DMS 273 (cell line): ENCODE measurements around the gene SLC9A1.
"Not testable (repeated sequence)": the region's sequence is repeated elsewhere in the genome, so short reads cannot be mapped to it uniquely, and the experiment has no call there.

Source experiments
- DNase-seq: peaks from one replicate; lab custom pipeline; 2025; ENCODE audit not compliant: unreplicated experiment; lab: John Stamatoyannopoulos, UW

The SLC9A1 gene

DNA sequence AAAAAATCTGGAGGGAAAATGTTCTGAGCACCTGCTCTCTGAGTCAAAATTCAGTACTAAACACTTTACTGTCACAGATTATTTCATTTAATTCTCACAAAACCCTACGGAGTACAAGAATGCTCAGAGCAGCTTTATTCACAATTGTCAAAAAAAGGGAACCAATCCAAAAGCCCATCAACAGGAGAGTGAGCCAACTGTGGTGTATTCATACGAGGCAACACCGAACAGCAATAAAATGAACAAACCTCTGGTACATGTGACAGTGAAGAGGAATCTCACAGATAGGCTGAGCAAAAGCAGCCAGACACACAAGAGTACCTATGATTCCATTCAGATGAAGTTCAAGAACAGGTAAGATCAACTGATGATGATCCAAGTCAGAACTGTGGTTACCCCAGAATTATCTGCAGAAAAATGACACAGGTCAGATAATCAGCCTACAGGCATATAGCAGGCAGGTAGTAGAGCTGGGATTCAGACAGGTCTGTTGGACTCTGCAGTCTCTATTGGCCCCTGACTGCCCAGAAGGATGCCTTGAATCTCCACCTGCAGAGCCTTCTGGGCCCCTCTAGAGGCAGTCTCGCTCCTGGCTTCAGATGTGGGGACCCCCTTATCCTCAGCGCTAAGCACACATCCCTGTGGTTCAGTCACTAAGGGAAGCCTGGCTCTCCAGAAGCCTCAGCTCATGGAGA is 19.2 kb downstream of the SLC9A1 start:
- DNase-seq: peak; percentile 65

- no peak for DNase-seq
These were observed 20.9 kb downstream of the SLC9A1 start for GRCh38 chr1:27133991-27134390.

DNA sequence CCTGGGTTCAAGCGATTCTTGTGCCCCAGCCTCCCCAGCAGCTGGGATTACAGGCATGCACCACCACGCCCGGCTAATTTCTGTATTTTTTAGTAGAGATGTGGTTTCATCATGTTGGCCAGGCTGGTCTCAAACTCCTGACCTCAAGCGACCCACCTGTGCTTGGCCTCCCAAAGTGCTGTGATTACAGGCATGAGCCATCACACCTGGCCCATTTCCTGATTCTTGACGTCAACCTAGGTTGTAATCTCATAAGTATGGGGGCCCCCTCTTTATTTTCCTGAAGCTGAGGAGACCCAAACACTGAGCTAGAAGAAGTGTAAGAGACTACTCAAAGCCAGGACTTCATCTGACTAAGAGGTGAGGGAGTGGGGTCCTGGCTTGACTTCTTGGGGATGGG is 21.8 kb downstream of the SLC9A1 start:
- no peak for DNase-seq

- peak; percentile 32 for DNase-seq
These were observed 22.3 kb downstream of the SLC9A1 start for GRCh38 chr1:27132624-27133023.

GRCh38 chr1:27132147-27132546 is 22.8 kb downstream of the SLC9A1 start:
- no peak for DNase-seq

DNA sequence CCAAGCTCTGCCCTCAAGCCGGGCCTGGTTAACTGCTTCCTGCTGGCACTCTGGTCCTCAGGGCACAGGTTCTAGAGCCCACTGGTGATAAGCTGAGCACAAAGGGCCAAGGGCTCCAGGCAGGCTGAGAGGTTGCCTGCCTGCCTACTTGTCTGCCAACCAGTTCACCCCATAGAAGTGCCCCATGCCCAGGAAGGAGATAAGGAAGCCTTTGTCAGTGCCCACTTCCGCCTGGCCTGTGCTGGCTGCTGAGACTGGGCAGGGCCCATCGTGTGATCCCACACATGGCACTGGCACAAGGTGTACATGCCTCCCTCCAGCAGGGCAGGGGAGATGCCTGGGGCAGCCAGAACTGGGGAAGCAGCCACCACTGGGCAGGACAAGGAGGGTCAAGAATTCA is 24.1 kb downstream of the SLC9A1 start:
- no peak for DNase-seq

DNA sequence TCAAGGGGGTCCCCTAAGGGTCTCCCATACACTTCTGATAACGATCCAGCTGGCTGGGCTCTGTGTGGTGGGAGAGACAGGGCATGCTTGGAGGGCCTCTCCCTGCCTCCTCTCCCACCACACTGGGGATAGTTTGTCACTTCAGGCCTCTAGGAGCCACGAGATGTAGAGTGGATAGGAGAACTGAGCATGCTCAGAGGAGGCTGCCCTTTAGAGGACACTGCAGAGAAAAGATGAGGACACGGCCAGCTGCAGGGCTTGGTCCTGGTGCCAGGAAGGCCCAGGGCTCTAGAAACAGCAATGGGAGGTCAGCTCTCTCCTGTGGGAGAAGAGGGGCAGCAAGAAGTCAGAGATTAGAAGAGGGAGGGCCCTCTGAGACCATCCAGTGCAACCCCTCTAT is 25.7 kb downstream of the SLC9A1 start:
- no peak for DNase-seq

DNA sequence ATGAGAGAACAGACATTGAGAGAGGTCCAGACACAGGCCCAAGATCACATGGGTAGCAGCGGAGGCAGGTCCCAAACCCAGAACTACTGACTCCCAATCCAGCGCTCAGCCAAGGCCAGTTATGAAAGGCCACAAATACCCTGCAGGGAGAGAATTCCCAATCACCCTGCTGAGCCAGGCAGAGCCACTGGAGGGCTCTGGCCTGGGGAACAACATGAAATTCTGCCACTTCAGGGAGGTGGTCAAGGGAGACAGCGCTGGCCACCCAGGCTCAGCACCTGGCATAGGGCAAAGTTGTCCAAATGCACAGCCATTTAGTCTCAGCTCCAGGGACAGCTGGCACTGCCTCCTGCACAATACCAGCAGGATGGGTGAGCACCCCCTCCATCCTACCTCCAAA is 27.5 kb downstream of the SLC9A1 start:
- DNase-seq: no peak

GRCh38 chr1:27126391-27126790 is 28.5 kb downstream of the SLC9A1 start:
- DNase-seq: no peak

GRCh38 chr1:27125125-27125524 is 29.8 kb downstream of the SLC9A1 start:
- DNase-seq: not testable (repeated sequence)

DNA sequence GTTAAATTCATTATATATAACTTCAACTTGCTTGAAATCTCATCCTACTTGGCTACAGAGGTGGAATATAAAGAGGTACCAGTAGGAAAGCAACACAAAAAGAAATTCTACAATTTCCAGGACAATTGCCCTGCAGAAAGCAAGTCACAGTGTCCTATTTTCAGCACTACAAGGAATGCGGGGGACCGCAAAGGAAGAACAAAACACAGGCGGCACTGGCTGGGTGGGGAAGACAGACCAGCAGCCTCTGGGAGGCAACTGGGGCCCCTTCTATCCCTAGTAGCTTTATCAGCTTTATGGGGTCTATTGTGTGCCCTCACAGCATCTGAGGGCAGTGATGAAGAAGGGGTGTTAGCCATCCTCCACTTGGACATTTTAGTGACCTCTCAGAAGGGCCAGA is 30.5 kb downstream of the SLC9A1 start:
- DNase-seq: no peak

- peak; percentile 74 for DNase-seq
These were observed 32.3 kb downstream of the SLC9A1 start for GRCh38 chr1:27122652-27123051.

GRCh38 chr1:27120854-27121253 is 34.1 kb downstream of the SLC9A1 start:
- DNase-seq: no peak

- peak; percentile 53 for DNase-seq
These were observed 36.6 kb downstream of the SLC9A1 start for GRCh38 chr1:27118440-27118689.

DNA sequence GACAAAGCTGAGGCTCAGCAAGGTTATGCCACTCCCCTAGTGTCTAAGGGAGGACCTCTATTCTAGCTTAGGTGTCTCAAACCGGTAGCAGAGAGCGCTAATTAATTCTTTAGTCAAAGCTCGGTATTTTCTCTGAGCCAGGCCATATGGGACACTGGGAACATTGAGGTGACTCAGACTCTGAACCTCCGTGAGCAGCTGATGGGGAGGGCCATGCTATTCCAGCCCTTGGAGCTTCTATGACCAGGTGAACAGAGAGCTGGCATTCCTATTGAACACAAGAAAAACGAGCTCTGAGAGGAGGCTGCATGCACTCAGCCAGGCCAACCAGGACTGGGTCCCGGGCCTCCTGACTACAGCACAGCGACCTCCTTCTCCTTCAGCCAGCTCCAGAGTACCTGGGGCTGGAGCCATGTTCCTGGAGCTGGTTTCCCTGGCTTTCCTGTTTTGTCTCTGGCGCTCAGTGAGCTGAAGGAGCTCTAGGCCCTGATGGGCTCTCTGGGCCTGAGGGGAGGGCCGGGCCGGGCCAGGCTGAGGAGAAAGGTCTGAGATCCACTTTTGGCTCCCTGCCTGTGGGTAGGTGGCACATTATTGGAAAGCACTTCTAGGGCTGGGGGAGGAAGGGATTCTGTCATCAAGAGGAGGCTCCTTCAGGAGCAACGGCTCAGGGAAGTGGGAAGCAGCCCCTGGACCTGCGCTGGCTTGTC is 37.0 kb downstream of the SLC9A1 start:
- DNase-seq: peak; percentile 83

DNA sequence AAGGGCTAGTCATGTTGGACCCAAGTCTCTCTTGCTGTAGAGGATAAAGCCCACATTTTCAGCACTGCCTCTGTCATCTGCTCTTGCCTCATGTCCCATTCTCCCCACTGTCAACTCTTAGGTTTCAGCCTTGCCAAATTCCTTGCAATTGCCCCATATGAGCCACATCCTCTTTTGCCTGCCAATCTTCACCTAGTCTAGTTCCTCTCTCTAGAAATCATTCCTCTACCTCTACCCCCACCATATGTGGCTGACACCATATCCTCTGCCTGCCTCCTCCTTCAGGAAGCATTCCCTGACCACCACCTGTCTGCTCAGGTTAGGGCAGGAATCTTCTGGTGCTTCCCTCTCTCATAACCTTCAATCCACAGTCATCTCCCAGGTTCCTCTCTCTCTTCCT is 38.2 kb downstream of the SLC9A1 start:
- no peak for DNase-seq

DNA sequence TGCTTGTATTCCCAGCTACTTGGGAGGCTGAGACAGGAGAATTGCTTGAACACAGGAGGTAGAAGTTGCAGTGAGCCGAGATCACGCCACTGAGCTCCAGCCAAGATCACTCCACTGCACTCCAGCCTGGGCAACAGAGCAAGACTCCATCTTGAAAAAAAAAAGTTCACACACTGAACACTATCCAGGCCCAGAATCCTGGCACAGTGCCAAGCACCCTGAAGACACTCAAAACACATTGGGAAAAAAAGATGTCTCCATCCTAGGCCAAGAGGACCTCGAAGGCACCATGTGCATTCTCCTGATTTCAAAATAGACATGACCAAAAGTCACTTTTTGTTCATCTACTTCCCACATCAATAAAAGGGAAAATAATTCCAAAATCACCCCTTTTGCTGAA is 38.7 kb downstream of the SLC9A1 start:
- DNase-seq: peak; percentile 46

DNA sequence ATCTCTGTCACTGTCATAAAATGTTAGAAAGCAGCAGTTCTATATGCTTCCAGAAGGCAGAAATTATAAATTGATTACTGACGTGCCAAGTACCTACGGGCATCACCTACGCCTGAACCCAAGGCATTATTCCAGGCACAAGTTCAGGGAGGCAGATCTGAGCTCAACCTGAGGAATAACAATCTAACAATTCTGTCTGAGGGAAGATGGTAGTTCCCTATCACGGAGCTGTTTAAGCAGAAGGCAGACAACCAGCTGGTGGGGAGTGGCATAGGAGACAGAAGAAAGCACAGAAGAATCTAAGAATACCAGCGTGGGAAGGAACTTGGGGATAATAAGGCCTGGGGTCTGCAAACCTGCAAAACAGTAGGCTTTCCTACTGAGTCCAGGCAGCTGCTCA is 40.4 kb downstream of the SLC9A1 start:
- DNase-seq: no peak

DNA sequence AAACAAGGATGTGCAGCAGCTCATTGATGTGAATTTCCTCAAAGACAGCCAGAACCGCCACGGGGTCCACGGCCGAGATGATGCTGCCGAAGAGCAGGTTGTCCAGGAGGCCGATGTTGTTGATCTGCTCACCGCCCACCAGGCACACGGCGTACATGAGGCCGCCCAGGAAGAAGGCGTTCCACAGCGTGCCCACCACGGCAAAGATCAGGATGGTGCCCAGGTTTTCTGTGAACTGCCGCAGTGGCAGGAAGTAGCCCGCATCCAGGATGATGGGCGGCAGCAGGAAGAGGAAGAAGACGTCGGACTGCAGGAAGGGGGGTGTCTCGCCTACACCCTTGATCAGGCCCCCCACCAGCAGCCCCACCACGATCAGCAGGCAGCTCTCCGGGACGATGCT is 41.1 kb downstream of the SLC9A1 start:
- DNase-seq: no peak

- peak; percentile 93 for DNase-seq
These were observed 43.0 kb downstream of the SLC9A1 start for GRCh38 chr1:27111626-27112573.

DNA sequence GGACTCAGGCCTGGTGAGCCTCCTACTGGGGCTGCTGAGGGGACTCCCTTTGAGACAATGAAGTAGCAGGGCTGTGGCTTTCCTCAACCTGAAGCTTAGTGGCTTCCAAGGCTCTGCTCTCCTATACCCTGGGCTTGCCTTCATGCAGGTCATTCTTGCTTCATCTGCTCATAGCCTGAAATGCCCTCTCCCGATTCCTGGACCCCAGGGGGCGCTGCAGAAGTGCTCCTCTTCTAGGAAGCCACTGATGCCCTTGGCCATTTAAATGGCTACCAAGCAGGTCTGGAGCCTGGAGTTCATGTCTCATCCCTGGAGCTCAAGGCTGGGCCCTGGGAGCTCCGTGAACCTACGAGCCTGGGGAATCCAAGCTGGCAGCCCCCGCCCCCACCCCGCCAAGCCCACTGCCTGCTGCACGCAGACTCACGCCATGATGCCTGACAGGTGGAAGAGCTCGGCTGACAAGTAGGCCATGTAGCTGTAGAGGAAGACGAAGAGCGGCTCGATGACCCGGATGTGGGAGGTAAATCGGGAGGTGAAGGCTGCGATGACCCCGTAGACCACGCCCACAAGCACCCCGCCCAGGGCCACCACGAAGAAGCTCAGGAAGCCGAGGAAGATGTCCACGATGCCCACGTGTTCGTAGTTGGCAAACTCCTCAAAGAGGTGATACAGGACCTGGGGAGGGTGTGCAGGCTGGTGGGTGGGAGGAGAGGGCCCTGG is 45.7 kb downstream of the SLC9A1 start:
- peak; percentile 62 for DNase-seq
